Breast epithelium (tissue), 3 donors: Measurements from ENCODE around the gene FAU.

Experiments
- POLR2A ChIP-seq: fragments of 450-650 bp; IDR thresholded peaks from one replicate; pipeline ENCODE4 v1.6.1; 2016; ENCODE audit warnings: antibody characterized with exemption, mild to moderate bottlenecking, moderate library complexity
- POLR2AphosphoS5 ChIP-seq, 3 donors: sonication (generic); formaldehyde crosslinking; IDR thresholded peaks; one replicate each; pipeline ENCODE4 v1.6.1; 2017; ENCODE audit warnings: antibody characterized with exemption in 3 of 3

DNA sequence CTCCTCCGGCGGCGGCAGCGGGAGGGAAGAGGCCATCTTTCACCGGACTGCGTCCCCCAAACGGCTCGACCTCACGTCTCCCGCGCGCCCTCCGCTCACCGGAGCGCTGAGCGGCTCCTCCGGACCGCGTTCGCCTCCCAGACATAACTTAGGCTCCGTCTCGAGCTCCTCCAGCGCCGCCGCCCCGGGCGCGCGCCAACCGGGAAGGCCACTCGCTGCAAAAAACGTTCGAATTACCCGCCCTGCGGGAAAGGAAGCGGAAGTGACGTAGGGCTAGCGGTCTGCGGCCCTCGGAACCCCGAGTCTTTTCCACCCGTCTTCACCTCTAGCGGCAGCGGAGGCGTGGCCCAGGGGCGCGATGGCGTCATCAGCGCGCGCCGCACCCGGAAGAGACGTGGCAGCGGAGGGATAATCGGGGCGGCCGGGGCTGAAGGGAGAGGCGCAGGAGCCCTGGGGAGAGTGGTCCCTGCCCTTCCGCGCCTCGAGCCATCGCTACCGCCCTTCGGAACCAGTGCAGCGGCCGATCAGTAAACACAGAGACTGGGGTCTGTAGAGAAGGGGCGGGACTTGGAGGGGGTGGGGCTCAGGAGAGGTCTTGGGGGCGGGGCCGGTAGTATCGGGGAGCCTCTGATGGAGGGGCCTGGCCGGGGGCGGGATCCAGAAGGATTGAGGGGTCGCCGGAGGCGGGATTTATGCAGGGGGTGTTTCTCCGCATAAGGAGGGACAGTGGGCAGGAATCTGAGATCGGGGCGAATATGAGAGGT, 37.9 kb downstream of the FAU start, which contains the start of the genes CDCA5 and ZFPL1:
- peak; percentile 98 to 99 (median 98) for TF ChIP-seq POLR2AphosphoS5 (IDR thresholded peaks at IDR 0.05)
- peak; percentile 66 for TF ChIP-seq POLR2A
